Endothelial cell (in vitro differentiated cells): ENCODE data around the gene ABCA1. TPM values are rescaled to one million over a fixed set of nuclear protein-coding genes. Genes with fewer than 3 reads are reported as not detected.

ENCODE experiments used
- DNase-seq: peaks from one replicate; pipeline ENCODE4 v3.0.0; 2021; ENCODE audit warnings: low spot score
- H3K27ac Mint-ChIP-seq: one replicate; pipeline ENCODE4 v1.8.0; 2021; ENCODE audit warnings: mixed read lengths, inconsistent platforms; ENCODE audit not compliant: unreplicated experiment
- H3K27me3 Mint-ChIP-seq: one replicate; pipeline ENCODE4 v1.8.0; 2021; ENCODE audit warnings: mild to moderate bottlenecking, moderate library complexity, mixed read lengths, inconsistent platforms; ENCODE audit not compliant: unreplicated experiment
- H3K36me3 Mint-ChIP-seq: one replicate; pipeline ENCODE4 v1.8.0; 2021; ENCODE audit warnings: mild to moderate bottlenecking, low read depth, mixed read lengths, inconsistent platforms; ENCODE audit not compliant: unreplicated experiment
- H3K4me1 Mint-ChIP-seq: one replicate; pipeline ENCODE4 v1.8.0; 2021; ENCODE audit warnings: mild to moderate bottlenecking, mixed read lengths, inconsistent platforms; ENCODE audit not compliant: unreplicated experiment
- H3K4me3 Mint-ChIP-seq: one replicate; pipeline ENCODE4 v1.8.0; 2021; ENCODE audit warnings: mild to moderate bottlenecking, mixed read lengths, inconsistent platforms; ENCODE audit not compliant: unreplicated experiment
- H3K9me3 Mint-ChIP-seq: one replicate; pipeline ENCODE4 v1.8.0; 2021; ENCODE audit warnings: mixed read lengths, inconsistent platforms; ENCODE audit not compliant: unreplicated experiment
- total RNA-seq: library from RNA; stranded (reverse); fragmentation: NEBNext Ultra II Directional; extraction: Animal tissue kit (Norgen Biotek cat#: 25700); gene quantifications from one replicate; pipeline ENCODE4 v1.2.1, GENCODE V29; 2021; ENCODE audit not compliant: unreplicated experiment
- TF ChIP-seq, protein P1 (sequence below): fragments of 200-600 bp; sonication (generic); IDR thresholded peaks from one replicate; pipeline ENCODE4 v1.5.0; 2021; ENCODE audit warnings: antibody characterized with exemption; ENCODE audit not compliant: unreplicated experiment

The ABCA1 gene
- total RNA-seq, 1 donor from 2014 or later, result 171 TPM

DNA sequence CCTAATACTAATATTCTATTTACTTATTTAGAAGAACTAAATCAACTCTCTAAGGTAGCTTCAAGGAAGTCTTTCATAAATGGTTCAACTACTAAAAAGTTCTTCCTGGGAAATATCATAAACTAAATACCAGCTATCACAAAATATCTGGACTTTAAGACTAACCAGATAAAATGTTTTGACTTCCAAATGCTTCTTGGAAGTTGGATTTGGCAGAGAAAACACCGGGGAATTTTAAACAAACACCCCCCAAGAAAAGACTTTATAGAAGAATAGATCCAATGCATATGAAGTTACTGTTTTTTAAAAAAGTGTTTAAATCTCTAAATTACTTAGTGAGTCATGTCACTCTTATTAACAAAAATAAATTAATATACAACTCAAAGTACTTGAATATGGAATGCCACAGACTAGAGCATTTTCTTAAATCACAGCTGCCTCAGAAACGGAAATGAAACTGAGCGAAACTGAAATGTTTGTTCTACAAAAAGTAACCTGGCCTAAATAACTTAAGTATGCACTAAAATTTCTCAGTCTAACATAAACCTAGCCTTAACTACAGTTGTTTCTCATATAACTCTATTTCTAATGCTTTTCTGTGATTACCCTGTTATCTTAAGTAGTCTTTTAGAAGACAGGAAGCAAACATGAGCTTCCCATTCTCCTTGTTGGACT lies 6.8 kb downstream of the ABCA1 start:
- TF ChIP-seq, protein P1, sequence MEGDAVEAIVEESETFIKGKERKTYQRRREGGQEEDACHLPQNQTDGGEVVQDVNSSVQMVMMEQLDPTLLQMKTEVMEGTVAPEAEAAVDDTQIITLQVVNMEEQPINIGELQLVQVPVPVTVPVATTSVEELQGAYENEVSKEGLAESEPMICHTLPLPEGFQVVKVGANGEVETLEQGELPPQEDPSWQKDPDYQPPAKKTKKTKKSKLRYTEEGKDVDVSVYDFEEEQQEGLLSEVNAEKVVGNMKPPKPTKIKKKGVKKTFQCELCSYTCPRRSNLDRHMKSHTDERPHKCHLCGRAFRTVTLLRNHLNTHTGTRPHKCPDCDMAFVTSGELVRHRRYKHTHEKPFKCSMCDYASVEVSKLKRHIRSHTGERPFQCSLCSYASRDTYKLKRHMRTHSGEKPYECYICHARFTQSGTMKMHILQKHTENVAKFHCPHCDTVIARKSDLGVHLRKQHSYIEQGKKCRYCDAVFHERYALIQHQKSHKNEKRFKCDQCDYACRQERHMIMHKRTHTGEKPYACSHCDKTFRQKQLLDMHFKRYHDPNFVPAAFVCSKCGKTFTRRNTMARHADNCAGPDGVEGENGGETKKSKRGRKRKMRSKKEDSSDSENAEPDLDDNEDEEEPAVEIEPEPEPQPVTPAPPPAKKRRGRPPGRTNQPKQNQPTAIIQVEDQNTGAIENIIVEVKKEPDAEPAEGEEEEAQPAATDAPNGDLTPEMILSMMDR, result no peak
- peaks cover 14% of the 10 kb centered on the region for H3K36me3 Mint-ChIP-seq
- no peak overlapping the region for H3K4me3 Mint-ChIP-seq
- H3K4me1 Mint-ChIP-seq, result peaks cover 42% of the 10 kb centered on the region
- H3K9me3 Mint-ChIP-seq, result no peaks in the 10 kb centered on the region
- H3K27me3 Mint-ChIP-seq, result peaks cover 4% of the 10 kb centered on the region
- no peak overlapping the region for H3K27ac Mint-ChIP-seq
- DNase-seq, result no peak

DNA sequence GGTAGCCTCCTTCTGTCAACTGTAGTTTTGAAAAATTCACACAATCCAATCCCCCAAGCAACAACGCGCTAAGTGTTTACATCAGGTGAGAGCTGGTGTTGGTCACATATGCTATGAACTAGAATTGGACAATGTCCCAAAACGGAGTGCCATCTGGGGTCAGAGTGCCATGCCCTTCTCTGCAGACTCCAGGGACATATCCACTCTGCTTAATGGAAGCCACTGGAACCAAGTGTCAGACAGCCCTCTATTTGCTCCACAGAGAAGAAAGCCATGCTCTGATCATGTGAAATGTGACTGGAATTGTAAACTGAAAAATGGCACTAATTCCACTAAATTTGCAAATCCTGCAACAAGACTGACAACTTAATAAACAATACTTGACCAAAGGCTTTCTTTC lies 12.2 kb downstream of the ABCA1 start:
- TF ChIP-seq, protein P1, result no peak
- Mint-ChIP-seq H3K36me3 (peaks cover 16% of the 10 kb centered on the region), H3K27me3 (peaks cover 2% of the 10 kb centered on the region), H3K4me1 (peaks cover 56% of the 10 kb centered on the region), H3K27ac (no peak overlapping the region), H3K9me3 (no peaks in the 10 kb centered on the region), H3K4me3 (peak overlapping the region; percentile 7)
- DNase-seq, result no peak

DNA sequence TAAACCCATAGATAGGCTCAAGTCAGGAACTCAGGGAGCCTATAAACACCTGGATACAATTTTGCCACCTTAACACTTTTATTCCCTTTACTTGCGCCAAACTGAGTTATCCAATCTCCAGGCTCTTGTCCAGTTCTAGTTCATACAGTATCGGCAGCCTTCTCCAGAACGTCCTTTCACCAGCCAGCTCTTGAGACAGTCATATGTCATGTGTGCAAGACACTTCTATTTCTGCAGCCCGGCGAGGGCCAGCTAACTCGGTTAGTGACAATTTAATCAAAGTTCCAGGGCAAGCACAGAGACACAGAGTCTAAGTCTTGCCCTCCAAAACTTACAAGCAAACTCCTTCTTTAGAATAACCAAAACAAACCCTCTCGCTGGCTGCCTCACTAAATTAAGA lies 12.9 kb downstream of the ABCA1 start:
- no peak overlapping the region for H3K27ac Mint-ChIP-seq
- H3K27me3 Mint-ChIP-seq, result peaks cover 2% of the 10 kb centered on the region
- no peak overlapping the region for H3K4me3 Mint-ChIP-seq
- H3K9me3 Mint-ChIP-seq, result no peaks in the 10 kb centered on the region
- peaks cover 62% of the 10 kb centered on the region for H3K4me1 Mint-ChIP-seq
- DNase-seq, result no peak
- TF ChIP-seq, protein P1, result no peak
- peaks cover 16% of the 10 kb centered on the region for H3K36me3 Mint-ChIP-seq

DNA sequence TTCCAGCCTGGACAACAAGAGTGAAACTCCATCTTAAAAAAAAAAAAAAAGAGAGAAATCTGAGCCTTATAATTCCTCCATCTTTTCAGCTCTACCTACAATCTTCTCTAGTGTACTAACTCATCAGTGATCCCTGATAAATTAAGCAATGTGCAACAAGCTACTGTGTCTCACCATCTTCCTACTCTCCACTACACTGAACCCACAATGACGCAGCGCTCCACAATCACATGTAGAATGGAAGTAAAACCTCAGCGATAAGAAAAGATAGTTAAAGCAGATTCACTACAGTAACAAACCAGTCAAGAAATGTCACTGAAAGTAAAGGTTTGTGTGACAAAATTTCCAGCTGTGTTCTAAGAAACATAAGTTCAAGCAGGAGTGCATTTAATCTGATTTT lies 13.5 kb downstream of the ABCA1 start:
- Mint-ChIP-seq H3K27ac (peak overlapping the region; percentile 6), H3K36me3 (peaks cover 15% of the 10 kb centered on the region), H3K4me3 (no peak overlapping the region), H3K27me3 (peaks cover 2% of the 10 kb centered on the region), H3K4me1 (peaks cover 62% of the 10 kb centered on the region), H3K9me3 (no peaks in the 10 kb centered on the region)
- TF ChIP-seq, protein P1, result no peak
- no peak for DNase-seq

GRCh38 chr9:104912606-104913005 lies 15.3 kb downstream of the ABCA1 start:
- peaks cover 2% of the 10 kb centered on the region for H3K27me3 Mint-ChIP-seq
- H3K4me1 Mint-ChIP-seq, result peaks cover 67% of the 10 kb centered on the region
- H3K4me3 Mint-ChIP-seq, result no peak overlapping the region
- TF ChIP-seq, protein P1, result no peak
- H3K27ac Mint-ChIP-seq, result no peak overlapping the region
- peaks cover 17% of the 10 kb centered on the region for H3K36me3 Mint-ChIP-seq
- DNase-seq, result no peak
- H3K9me3 Mint-ChIP-seq, result no peaks in the 10 kb centered on the region
